ENCODE data around the gene KLHL21.
A peak's percentile ranks its signal among the peaks of the same experiment; 100 is the strongest.
"Not testable (repeated sequence)": the region's sequence is repeated elsewhere in the genome, so short reads cannot be mapped to it uniquely, and the experiment has no call there.

KLHL21 gene

GRCh38 chr1:6602669-6603237, at the start of gene KLHL21:
Gene KLHL21 (minus strand): TSS chr1:6602869. CDS start chr1:6602817, 52 bp downstream.
- DNase-seq: peak; percentile 93

DNA sequence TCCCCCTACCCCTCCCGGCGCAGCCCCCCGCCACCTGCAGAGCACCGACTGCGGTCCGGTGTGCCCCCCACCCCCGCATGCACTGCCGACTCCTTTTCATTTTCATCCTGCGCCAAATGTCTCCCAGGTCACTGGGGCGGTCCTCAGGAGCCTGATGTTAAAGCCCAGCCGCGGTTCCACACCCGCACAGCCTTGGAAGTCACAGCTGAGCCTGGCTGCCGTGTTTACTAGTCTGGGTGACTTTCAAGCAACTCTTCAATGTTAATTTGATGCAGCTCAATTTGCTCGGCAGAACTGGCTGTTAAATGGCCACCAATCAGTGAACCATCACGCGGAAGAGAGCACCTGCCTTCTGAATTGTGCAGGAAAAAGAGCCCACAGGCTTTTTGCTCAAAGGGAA, 49.2 kb upstream of the KLHL21 start:
- no peak for DNase-seq

DNA sequence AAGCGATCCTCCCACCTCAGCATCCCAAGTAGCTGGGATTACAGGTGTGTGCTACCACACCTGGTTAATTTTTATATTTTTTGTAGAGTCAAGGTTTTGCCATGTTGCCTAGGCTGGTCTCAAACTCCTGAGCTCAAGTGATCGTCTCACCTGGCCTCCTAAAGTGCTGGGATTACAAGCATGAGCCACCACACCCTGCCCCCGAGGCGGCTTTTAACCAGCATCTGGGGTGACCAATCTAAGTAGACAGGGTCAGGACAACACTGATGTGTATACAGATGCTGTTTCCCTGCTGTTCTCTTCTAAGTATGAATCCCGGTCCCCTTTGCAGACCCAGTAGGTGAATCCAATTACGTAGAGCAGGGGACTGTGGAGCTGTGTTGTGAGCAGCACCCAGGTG, 45.9 kb upstream of the KLHL21 start:
- no peak for DNase-seq

GRCh38 chr1:6646499-6647148, 44.0 kb upstream of the KLHL21 start:
- DNase-seq: peak; percentile 37

- DNase-seq: no peak
These were observed 42.3 kb upstream of the KLHL21 start for GRCh38 chr1:6645018-6645417.

- DNase-seq: not testable (repeated sequence)
These were observed 38.2 kb upstream of the KLHL21 start for GRCh38 chr1:6640867-6641266.

- DNase-seq: peak; percentile 45
These were observed 35.6 kb upstream of the KLHL21 start for GRCh38 chr1:6638226-6638625.

DNA sequence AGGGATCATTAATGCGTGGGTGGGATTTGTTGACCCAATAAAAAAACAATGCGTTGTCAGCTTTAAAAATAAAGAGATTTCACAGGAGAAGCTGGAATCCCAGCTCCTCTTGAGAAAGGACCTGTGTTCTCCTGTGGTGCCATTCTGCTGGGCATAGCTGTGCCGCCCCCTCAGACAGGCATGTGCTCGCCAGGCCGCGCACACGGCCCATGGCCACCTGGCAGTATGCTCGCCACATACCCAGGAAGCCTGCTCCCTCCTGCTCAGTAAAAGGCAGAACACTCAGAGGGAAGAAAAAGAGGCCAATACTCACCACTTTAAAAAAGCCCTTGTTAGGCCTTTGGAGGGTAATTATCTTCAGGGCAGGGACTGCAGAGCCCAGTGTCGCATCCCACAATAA, 35.1 kb upstream of the KLHL21 start:
- DNase-seq: no peak

GRCh38 chr1:6636778-6637177, 34.1 kb upstream of the KLHL21 start:
- not testable (repeated sequence) for DNase-seq

DNA sequence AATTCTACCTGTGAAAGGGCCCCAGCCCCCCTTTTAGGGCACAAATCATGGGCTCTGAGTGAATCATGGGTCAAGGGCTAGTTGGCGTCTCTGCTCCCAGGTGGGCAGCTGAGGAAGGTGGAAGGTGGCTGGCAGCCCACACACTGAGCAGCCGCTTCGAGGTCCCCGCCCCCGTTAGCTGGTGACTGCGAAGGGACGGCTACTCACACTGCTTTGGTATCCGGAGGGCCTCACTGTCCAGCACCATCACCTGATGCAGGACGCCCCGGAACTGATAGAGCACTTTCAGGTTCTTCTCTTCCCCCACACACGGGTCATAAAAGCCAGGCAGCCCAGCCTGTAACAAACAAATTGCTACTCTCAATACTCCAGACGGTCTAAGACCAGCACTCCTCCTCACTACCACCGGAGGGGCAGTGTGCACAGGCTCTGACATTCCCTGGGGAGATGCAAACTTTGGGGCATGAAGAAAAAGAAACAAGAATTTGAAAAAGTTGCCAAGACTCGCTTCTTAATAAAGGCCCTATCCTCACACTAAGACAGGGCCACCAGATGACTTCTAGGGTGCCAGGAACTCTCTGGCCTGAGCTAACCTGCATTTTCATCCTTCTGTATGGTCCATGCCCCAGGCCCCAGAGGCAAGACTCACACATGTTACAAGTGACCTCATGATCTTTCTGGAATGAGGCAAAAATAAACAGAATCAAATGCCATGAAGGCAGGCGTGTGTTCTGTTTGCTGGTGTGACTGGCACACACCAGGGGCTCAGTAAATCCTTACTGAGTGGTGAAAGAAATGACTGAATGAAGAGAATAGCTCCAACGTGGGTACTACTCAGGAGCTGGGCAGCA, 33.5 kb upstream of the KLHL21 start:
- no peak for DNase-seq

DNA sequence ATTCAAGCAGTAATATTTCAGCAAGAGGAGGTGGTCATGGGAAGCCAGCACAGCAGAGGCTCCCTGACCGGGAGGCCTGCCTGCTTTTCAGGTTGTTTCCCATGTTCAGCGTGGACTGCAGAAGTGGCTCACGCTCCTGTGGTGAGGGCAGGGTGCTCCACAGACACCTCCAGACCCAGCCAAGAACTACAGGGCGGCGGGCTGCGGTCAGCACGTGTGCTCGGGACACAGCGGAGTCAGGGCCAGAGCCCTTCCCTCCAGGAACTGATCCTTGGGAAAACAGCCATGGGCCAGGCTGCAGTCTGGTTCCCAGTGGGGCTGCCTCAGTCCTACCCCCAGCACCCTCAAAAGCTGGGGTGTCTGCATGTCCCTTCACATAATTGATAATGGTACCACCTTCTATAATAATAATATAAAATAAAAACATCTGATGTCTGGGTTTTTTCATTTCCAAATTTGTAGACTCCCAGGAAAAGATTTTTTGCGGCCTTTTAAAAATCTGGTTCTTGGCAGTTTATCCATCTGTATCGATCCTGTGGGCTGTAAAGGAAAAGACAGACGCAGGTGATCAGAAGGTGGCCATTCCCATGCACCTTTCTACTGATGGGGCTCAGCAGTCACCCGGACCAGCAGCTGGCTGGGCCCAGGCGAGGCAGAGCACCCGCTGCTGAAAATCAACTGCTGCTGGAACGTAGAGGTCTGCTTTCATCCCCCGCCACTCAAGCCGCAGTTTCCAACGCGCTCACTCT, 32.7 kb upstream of the KLHL21 start:
- DNase-seq: no peak

DNA sequence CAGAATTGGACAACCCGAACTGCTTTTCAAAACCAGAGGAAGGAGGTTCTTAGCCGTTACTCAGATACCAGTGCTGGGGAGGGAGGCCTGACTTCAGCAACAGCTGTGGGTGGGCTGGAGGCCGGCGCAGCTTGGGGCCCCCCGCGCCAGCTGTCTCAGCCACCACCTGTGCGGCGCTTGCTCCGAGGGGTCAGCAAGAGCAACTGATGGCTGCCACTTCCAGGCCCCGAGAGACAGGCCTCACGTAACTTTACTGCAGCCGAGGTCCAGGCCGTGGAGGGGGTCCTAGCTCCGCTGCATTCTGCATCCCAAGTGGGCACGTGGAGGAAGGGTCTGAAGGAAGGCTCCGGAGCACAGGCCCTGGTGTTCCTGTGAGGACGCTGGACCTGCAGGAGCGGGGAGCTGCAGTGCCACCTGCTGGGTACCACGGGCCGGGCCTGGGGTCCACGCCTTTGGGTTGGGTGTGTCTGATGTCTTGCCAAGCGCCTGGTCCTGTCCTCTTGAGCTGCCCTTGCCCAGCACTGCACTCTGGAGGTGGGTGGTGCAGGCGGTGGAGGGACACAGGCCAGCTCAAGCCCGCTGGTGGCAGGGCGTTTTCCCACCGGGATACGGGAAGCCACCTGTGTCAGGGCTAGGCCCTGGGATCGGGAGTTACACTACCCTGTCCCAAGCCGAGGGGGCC, 31.8 kb upstream of the KLHL21 start:
- DNase-seq: peak; percentile 7

DNA sequence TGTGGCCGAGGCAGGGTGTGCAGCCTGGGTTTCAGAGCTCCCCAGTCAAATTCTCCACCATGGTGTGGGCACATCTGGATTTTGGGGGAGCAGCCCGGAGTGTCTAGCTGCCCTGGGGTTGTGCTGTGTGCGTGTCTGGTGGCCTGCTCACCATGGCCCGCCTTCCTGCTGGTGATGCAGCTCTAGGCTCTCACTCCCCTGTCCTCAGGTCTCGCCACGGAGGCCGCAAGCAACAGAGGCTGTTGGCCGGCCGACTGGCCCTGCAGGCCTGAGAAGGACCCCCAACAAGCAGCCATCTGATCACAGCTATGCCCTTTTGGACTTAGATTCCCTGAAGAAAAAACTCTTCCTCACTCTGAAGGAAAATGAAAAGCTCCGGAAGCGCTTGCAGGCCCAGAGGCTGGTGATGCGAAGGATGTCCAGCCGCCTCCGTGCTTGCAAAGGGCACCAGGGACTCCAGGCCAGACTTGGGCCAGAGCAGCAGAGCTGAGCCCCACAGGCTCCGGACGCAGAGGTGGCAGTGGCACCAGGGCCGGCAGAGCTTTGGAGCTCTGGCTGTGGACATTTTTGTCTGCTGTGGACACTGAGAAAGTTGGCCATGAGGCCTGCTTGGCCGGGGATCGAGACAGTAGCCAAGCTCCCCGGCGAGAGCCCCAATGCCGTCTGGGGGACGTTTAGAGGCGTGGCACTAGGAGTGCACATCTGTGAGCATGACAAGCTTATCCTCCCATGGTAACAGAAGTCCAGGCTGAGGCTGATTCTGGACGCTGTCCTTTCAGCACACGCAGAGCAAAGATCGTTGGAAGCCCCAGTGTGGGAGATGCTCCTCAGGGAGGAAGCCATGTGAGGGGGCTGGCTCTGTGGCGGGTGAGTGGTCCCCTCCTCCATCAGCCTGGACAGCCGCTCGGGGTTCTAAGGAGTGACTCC, 30.2 kb upstream of the KLHL21 start:
- DNase-seq: no peak

DNA sequence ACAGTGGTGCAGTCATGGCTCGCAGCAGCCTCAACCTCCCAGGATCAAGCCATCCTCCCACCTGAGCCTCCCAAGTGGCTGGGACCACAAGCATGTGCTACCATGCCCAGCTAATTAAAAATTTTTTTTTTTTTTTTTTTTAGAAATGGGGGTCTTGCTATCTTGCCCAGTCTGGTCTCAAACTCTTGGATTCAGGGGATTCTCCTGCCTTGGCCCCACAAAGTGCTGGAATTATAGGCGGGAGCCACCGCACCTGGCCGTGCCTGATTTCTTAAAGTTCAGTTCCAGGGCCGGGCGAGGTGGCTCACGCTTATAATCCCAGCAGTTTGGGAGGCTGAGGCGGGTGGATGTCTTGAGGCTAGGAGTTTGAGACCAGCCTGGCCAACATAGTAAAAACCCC, 28.4 kb upstream of the KLHL21 start:
- DNase-seq: no peak

DNA sequence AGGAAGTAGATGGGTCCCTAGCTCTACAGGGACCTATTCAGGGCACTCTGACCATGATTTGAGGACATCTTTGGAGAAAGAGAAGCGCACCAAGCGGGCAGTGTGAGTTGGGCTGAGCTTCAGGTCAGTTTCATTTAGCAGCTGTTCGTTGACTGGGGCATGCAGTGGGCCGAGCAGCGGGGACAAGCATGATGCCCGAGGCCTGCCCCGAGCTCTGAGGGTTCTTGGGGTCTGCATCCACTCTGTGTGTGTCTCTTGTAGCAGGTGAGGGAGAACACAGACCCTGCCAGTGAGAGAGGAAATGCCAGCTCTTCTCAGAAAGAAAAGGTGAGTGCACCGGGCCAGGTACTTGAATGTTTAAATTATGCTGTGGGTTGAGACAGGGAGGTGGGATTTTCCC, 27.4 kb upstream of the KLHL21 start:
- no peak for DNase-seq

DNA sequence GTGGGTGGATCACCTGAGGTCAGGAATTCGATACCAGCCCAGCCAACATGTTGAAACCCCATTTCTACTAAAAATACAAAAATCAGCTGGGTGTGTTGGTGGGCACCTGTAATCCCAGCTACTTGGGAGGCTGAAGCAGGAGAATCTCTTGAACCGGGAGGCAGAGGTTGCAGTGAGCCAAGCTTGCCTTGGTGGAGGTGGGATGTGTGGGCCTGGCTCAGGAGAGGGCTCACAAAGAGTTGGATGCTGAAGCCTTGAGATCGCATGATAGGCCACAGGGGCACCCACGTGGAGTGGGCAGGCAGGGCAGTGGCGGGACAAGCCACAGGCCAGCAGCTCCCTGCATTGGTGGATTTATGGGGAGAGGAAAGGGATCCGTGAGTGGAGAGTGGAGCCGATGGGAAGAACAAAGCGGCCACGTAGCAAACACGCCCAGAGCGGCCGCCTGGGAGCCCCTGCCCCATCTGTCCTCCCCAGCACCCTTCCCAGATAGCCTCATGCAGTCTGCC, 26.4 kb upstream of the KLHL21 start:
- DNase-seq: no peak

- no peak for DNase-seq
These were observed 25.3 kb upstream of the KLHL21 start for GRCh38 chr1:6627841-6628545.

DNA sequence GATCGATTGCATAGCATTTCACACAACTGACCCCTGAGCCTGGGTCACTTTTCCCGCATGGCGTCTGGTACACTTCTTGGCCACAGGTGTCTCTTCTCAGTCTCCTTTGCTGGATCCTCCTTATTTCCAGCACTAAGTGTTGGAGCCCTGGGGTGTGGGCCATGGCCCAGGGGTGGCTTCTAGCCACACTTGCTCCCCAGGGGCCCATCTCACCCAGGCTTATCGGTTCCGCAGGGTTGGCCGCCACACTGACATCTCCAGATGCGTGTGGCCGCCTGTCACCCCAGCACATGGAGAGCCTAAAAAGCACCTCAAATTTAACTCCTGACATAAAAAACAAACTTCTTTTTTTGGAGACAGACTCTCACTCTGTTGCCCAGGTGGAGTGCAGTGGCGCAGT, 24.4 kb upstream of the KLHL21 start:
- DNase-seq: no peak

DNA sequence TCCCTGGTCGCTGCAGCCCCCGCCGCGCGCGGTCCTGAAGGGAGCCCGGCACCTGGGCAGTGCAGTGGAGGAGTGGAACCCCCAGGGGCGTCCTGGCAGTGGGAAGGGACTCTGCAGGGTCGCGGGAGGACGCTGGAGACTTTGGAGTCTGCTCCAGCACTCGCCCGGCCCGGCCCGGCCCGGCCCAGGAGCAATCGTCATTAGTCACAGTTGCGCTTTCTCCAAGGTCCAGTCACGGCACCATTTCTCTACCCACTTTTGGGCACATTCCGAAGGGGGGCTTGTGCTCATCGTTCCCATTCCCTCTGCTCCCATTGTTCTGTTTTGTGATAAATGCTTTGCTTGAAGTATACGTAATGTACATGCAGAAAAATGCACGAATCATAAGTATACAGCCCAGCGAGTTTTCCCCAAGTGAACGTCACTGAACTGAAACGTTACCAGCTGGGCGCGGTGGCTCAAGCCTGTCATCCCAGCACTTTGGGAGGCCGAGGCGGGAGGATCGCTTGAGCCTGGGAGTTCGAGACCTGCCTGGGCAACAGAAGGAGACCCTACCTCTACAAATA, 23.0 kb upstream of the KLHL21 start:
- DNase-seq: no peak

Data from midbrain (tissue), 1 donor.